ENCODE measurements around the gene PIP4K2A. TPM values are rescaled to one million over a fixed set of nuclear protein-coding genes. Genes with fewer than 3 reads are reported as not detected.

The PIP4K2A gene
- total RNA-seq, 2 donors from 2014 or later = 13.2 to 17.4 TPM

GRCh38 chr10:22662733-22663330 is 51.5 kb downstream of the PIP4K2A start:
- H3K27me3 ChIP-seq (replicated peaks; ENCODE audit: insufficient read depth) = no peaks in the 10 kb centered on the region
- no peaks in the 10 kb centered on the region for H3K9me3 ChIP-seq
- DNase-seq (ENCODE audit: low spot score) = no peak
- intact Hi-C loops (cut with DNase I) = no loop called here
- WGBS = 73% methylated on average over 6 of the region's 6 CpGs
- no peaks in the 10 kb centered on the region for H3K4me1 ChIP-seq (replicated peaks)
- no peak overlapping the region for H3K27ac ChIP-seq
- no peak overlapping the region for H3K4me3 ChIP-seq
- TF ChIP-seq POLR2AphosphoS5 (IDR thresholded peaks at IDR 0.05) (no peak), CTCF (IDR thresholded peaks at IDR 0.05) (no peak), POLR2A (IDR thresholded peaks at IDR 0.05) (no peak)
- H3K36me3 ChIP-seq = no peaks in the 10 kb centered on the region

- Histone ChIP-seq H3K27me3 (replicated peaks; ENCODE audit: insufficient read depth) (no peaks in the 10 kb centered on the region), H3K9me3 (no peaks in the 10 kb centered on the region), H3K4me3 (no peak overlapping the region), H3K27ac (no peak overlapping the region), H3K4me1 (replicated peaks) (peaks cover 4% of the 10 kb centered on the region), H3K36me3 (no peaks in the 10 kb centered on the region)
- no peak for TF ChIP-seq POLR2A (IDR thresholded peaks at IDR 0.05)
- no peak for TF ChIP-seq POLR2AphosphoS5 (IDR thresholded peaks at IDR 0.05)
- no peak for TF ChIP-seq CTCF (IDR thresholded peaks at IDR 0.05)
- WGBS = 82% methylated on average over 8 of the region's 8 CpGs
- DNase-seq (ENCODE audit: low spot score) = no peak
- intact Hi-C loops (cut with DNase I) = no loop called here
Measured at GRCh38 chr10:22659866-22660265, 54.5 kb downstream of the PIP4K2A start.

GRCh38 chr10:22658745-22659410 is 55.5 kb downstream of the PIP4K2A start:
- no peak for DNase-seq (ENCODE audit: low spot score)
- Histone ChIP-seq H3K27me3 (replicated peaks; ENCODE audit: insufficient read depth) (no peaks in the 10 kb centered on the region), H3K4me1 (replicated peaks) (peaks cover 6% of the 10 kb centered on the region), H3K27ac (no peak overlapping the region), H3K36me3 (no peaks in the 10 kb centered on the region), H3K4me3 (no peak overlapping the region), H3K9me3 (no peaks in the 10 kb centered on the region)
- WGBS = 92% methylated on average over 7 of the region's 7 CpGs
- TF ChIP-seq CTCF (IDR thresholded peaks at IDR 0.05) (no peak), POLR2A (IDR thresholded peaks at IDR 0.05) (no peak), POLR2AphosphoS5 (IDR thresholded peaks at IDR 0.05) (no peak)
- intact Hi-C loops (cut with DNase I) = no loop called here

- Histone ChIP-seq H3K4me3 (no peak overlapping the region), H3K27ac (no peak overlapping the region), H3K27me3 (replicated peaks; ENCODE audit: insufficient read depth) (no peaks in the 10 kb centered on the region), H3K4me1 (replicated peaks) (peaks cover 6% of the 10 kb centered on the region), H3K36me3 (no peaks in the 10 kb centered on the region), H3K9me3 (no peaks in the 10 kb centered on the region)
- DNase-seq (ENCODE audit: low spot score) = no peak
- WGBS = 60% methylated on average over 5 of the region's 5 CpGs
- TF ChIP-seq POLR2A (IDR thresholded peaks at IDR 0.05) (no peak), POLR2AphosphoS5 (IDR thresholded peaks at IDR 0.05) (no peak), CTCF (IDR thresholded peaks at IDR 0.05) (no peak)
- intact Hi-C loops (cut with DNase I) = no loop called here
Measured at GRCh38 chr10:22657566-22658225, 56.7 kb downstream of the PIP4K2A start.

Data from prostate gland (tissue), 2 donors.